Measurements from ENCODE around the gene SHISA8. TPM values are rescaled to one million over a fixed set of nuclear protein-coding genes. Genes with fewer than 3 reads are reported as not detected.

Gene SHISA8
- total RNA-seq, 2 donors from 2014 or later = 0.58 TPM; not detected in 1

DNA sequence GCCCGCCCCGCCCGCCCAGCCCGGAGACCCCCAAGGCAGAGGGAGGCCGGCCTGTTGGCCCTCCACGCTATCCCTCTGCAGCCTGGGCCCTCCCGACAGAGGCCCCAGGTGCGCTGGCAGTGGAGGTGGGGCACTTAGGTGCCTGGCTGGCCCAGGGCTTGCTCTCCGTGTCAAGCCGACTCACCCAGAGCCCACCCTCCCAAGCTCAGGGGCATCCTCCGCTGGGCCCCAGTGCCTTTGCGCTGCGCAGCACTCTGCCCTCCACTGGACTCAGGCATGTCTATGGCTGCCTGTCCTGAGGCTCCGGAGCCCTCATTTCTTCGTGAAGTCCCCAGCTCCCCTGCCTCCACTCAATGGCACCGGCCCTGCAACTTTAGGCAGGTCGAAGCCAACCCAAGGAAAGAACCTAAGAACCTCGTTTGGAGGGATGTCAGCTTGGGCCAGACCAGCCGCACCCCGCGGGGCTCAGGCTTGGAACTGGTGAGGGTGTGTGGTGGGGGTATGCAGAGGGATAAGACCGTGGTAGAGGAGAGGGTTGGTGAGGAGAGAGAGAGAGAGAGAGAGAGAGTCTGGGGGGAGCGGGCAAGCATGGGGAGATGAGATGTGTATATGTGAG lies 43.2 kb upstream of the SHISA8 start:
- no peak overlapping the region for H3K4me3 ChIP-seq (ENCODE audit: low read length)
- no peak for DNase-seq

DNA sequence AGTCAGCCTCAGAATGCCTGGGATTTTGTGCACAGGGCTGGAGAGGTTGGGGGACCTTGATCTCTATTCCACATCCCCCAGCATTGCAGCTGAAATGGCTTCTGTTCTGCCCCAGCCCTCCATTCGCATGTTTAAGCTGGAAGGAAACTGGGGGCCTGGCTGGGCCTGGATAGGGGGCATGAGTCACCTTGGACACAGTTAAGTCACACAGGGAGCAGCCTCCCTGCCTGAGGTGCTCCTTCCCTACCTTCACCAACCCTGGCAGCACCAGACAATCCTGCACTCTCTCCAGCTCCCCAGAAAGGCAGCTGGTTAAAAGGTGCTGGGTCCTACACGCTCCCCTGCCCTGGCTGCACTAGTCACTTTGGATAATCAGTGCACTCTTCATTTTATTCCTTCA lies 37.8 kb upstream of the SHISA8 start:
- peaks cover 5% of the 10 kb centered on the region for H3K27me3 Mint-ChIP-seq (ENCODE audit: insufficient read depth)
- Histone ChIP-seq H3K9me3 (ENCODE audit: control insufficient read depth, low read length) (no peaks in the 10 kb centered on the region), H3K27ac (ENCODE audit: low read depth, low read length) (no peak overlapping the region), H3K36me3 (ENCODE audit: control insufficient read depth, insufficient read depth, low read length) (no peaks in the 10 kb centered on the region), H3K4me3 (ENCODE audit: low read length) (no peak overlapping the region), H3K9ac (ENCODE audit: extremely low read depth, low read length, poor library complexity, severe bottlenecking) (no peak overlapping the region), H3K4me1 (ENCODE audit: control insufficient read depth, insufficient read depth, low read length) (no peaks in the 10 kb centered on the region), H3K27me3 (ENCODE audit: control insufficient read depth, insufficient read depth, low read length, poor library complexity, severe bottlenecking) (no peaks in the 10 kb centered on the region)
- H3K27ac Mint-ChIP-seq = no peak overlapping the region
- TF ChIP-seq, protein P1, sequence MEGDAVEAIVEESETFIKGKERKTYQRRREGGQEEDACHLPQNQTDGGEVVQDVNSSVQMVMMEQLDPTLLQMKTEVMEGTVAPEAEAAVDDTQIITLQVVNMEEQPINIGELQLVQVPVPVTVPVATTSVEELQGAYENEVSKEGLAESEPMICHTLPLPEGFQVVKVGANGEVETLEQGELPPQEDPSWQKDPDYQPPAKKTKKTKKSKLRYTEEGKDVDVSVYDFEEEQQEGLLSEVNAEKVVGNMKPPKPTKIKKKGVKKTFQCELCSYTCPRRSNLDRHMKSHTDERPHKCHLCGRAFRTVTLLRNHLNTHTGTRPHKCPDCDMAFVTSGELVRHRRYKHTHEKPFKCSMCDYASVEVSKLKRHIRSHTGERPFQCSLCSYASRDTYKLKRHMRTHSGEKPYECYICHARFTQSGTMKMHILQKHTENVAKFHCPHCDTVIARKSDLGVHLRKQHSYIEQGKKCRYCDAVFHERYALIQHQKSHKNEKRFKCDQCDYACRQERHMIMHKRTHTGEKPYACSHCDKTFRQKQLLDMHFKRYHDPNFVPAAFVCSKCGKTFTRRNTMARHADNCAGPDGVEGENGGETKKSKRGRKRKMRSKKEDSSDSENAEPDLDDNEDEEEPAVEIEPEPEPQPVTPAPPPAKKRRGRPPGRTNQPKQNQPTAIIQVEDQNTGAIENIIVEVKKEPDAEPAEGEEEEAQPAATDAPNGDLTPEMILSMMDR (conservative IDR thresholded peaks at IDR 0.05) = no peak
- DNase-seq = no peak
- H3K4me3 Mint-ChIP-seq = no peak overlapping the region
- H3K4me1 Mint-ChIP-seq = peaks cover 9% of the 10 kb centered on the region
- 75 to 80% methylated on average over 1 to 2 of the region's 2 CpGs for WGBS, 2 experiments (ENCODE audit: insufficient coverage in 1 of 2, insufficient read length in 1 of 2)
- H3K9me3 Mint-ChIP-seq = peaks cover 1% of the 10 kb centered on the region
- no peaks in the 10 kb centered on the region for H3K36me3 Mint-ChIP-seq (ENCODE audit: low read depth)

More for the DNA sequence above, 43.2 kb upstream of the SHISA8 start:
- Histone ChIP-seq H3K36me3 (ENCODE audit: control insufficient read depth, insufficient read depth, low read length) (no peaks in the 10 kb centered on the region), H3K9me3 (ENCODE audit: control insufficient read depth, low read length) (no peaks in the 10 kb centered on the region), H3K4me1 (ENCODE audit: control insufficient read depth, insufficient read depth, low read length) (no peaks in the 10 kb centered on the region), H3K27me3 (ENCODE audit: control insufficient read depth, insufficient read depth, low read length, poor library complexity, severe bottlenecking) (no peaks in the 10 kb centered on the region), H3K27ac (ENCODE audit: low read depth, low read length) (no peak overlapping the region), H3K9ac (ENCODE audit: extremely low read depth, low read length, poor library complexity, severe bottlenecking) (no peak overlapping the region)
- Mint-ChIP-seq H3K9me3 (peaks cover 1% of the 10 kb centered on the region), H3K27me3 (ENCODE audit: insufficient read depth) (peaks cover 18% of the 10 kb centered on the region), H3K36me3 (ENCODE audit: low read depth) (no peaks in the 10 kb centered on the region), H3K4me1 (peaks cover 2% of the 10 kb centered on the region), H3K27ac (no peak overlapping the region), H3K4me3 (peak overlapping the region; percentile 28)
- whole genome bisulfite sequencing, 2 experiments (ENCODE audit: insufficient coverage in 1 of 2, insufficient read length in 1 of 2) = 68 to 95% methylated on average over 6 to 23 of the region's 23 CpGs
- TF ChIP-seq, protein P1 (conservative IDR thresholded peaks at IDR 0.05) = no peak

DNA sequence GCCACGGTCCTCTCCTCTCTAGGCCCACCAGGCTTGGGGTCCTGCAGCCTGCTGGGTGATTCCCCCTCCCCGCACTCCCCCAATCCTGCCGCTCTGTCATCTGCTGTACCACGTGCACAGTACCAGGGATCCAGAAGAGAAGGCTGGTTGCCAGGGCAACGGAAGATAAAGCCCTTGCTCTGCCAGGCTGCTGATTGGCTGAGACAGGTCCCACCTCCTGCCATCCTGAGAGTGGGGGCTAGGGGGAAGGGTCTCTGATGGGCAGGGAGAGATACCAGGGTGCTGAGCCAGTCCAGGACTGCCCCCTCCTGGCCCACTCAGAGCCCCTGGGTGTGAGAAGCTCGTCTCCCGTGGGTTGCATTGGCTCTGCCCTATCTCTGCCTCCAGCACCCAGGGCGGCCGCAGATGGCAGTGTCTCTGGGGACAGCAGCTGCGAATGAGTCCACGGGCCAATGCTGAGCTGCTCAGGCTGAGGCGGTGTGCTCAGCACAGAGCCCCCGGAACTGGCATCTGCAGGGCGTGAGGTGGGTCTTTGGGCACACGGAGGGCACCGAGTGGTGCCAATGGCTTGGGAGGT lies 37.1 kb upstream of the SHISA8 start, which contains the start of gene SMIM45:
TSS of gene SMIM45 (plus strand) at position 253 of the 577 bp plus-strand sequence.
- no peaks in the 10 kb centered on the region for H3K27me3 ChIP-seq (ENCODE audit: control insufficient read depth, insufficient read depth, low read length, poor library complexity, severe bottlenecking)
- H3K4me3 Mint-ChIP-seq = no peak within 1 kb of the TSS
- DNase-seq = peak; percentile 78
- peaks cover 7% of the 10 kb centered on the region for H3K4me1 Mint-ChIP-seq
- 71 to 82% methylated on average over 9 to 16 of the region's 16 CpGs for WGBS, 2 experiments (ENCODE audit: insufficient coverage in 1 of 2, insufficient read length in 1 of 2)
- no peaks in the 10 kb centered on the region for H3K36me3 Mint-ChIP-seq (ENCODE audit: low read depth)
- no peak within 1 kb of the TSS for H3K27ac ChIP-seq (ENCODE audit: low read depth, low read length)
- H3K27ac Mint-ChIP-seq = no peak within 1 kb of the TSS
- TF ChIP-seq, protein P1 (conservative IDR thresholded peaks at IDR 0.05) = no peak
- H3K36me3 ChIP-seq (ENCODE audit: control insufficient read depth, insufficient read depth, low read length) = no peaks in the 10 kb centered on the region
- no peak within 1 kb of the TSS for H3K4me3 ChIP-seq (ENCODE audit: low read length)
- H3K9me3 Mint-ChIP-seq = no peaks in the 10 kb centered on the region
- no peaks in the 10 kb centered on the region for H3K9me3 ChIP-seq (ENCODE audit: control insufficient read depth, low read length)
- H3K4me1 ChIP-seq (ENCODE audit: control insufficient read depth, insufficient read depth, low read length) = no peaks in the 10 kb centered on the region
- peaks cover 2% of the 10 kb centered on the region for H3K27me3 Mint-ChIP-seq (ENCODE audit: insufficient read depth)
- H3K9ac ChIP-seq (ENCODE audit: extremely low read depth, low read length, poor library complexity, severe bottlenecking) = no peak within 1 kb of the TSS

All from endodermal cell (in vitro differentiated cells).